HG03460 (cell line): ENCODE data around the gene CEP83.

Experiments used
- ATAC-seq: cut with Tn5 transposase; IDR thresholded peaks from one replicate; pipeline ENCODE4 v1.9.1; 2021; ENCODE audit not compliant: unreplicated experiment

Gene CEP83

GRCh38 chr12:94312378-94312777 is 147.3 kb downstream of the CEP83 start:
- ATAC-seq, result no peak

DNA sequence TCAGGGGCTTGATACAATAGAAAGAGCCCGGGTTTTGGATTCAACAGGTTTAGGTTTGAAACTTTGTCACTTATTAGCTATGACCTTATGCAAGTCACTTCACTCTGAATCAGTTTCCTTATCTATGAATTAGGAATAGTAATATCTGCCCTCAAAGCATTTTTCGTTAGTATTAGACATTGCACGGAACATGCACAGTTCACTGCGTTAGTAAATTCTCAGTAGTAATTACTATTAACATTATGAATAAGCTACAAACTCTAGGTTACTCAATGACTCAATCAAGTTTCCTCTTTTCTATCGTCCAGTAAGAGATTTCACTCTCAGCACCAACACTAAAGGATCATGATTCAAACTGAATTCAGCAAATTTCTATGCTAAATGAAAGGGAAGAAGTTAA is 150.3 kb downstream of the CEP83 start:
- ATAC-seq, result peak; percentile 79

- no peak for ATAC-seq
Observed at GRCh38 chr12:94308612-94309011, 151.1 kb downstream of the CEP83 start.

GRCh38 chr12:94305130-94305957 is 154.3 kb downstream of the CEP83 start:
- ATAC-seq, result peak; percentile 49

GRCh38 chr12:94304566-94305061 is 155.1 kb downstream of the CEP83 start:
- no peak for ATAC-seq

GRCh38 chr12:94304012-94304411 is 155.7 kb downstream of the CEP83 start:
- ATAC-seq, result no peak

DNA sequence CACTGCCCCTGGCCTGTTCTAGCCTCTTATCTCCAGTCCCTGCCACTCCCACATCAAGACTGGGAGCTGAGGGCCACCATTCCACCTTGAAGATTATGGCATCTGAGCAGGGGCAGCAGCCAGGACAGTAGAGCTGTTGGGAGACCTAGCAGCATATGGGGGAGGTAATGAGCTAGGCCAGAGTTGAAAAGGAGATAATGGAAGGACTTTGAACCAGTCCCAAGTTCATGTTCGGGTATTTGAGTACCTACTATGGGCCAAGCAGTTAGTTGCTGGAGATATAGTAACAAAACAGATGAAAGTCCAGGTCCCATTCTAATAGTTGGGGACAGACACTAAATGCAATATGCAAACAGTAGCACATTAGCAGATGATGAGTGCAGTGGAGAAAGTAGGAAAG is 159.8 kb downstream of the CEP83 start:
- no peak for ATAC-seq

DNA sequence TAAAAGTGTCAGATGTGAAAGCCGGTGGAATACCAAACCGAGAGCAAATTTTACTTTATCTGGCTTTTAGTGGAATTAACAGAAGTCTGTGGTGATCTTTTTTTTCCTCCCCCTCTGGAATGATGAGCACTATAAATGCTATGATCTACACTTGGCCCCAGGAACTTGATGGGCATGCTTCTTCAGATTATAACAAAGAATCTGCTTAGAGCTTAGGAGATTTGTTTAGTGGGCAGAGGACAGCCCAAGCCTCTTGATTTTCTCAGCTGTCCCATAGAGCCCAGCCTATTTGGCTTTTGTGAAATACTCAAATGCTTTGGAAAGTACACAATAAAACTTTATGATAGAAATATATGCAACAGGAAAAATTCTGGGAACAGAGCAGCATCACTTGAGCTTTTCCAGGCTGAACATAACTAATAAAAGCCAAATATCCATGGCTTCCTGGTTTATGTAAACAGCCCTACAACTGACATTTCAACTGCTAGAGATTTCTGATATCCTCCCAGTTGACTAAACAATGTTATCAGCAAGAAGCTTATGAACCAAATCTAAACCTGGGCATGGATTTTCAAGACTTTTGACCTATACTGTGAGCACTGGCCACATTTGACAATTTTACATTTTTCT is 161.7 kb downstream of the CEP83 start:
- ATAC-seq, result no peak

DNA sequence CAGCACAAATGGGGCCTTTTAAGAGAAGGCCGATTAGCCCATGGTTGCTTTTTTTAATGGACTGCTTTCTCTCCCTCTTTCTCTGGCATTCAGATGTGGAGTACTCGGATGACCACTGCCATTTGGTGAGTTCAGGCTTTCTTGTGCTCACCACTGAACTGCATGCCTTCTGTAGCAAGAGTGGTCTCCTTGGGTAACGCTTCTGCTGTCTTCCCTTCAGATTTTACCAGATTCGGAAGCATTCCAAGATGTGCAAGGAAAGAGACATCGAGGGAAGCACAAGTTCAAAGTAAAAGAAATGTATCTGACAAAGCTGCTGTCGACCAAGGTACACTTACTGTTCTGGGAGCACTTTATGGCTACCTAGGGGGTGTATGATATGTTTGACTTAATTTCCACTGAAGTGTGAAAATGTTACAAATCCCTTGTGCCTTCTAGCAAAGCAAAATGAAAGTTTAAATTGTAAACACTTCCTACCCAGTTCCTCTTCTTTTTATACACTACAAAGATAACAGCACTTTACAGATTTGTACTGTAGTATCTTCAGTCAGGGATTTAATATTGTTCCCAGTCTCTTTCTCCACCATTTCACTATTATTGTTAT is 162.5 kb downstream of the CEP83 start:
- no peak for ATAC-seq

- no peak for ATAC-seq
Observed at GRCh38 chr12:94290353-94290752, 169.3 kb downstream of the CEP83 start.

DNA sequence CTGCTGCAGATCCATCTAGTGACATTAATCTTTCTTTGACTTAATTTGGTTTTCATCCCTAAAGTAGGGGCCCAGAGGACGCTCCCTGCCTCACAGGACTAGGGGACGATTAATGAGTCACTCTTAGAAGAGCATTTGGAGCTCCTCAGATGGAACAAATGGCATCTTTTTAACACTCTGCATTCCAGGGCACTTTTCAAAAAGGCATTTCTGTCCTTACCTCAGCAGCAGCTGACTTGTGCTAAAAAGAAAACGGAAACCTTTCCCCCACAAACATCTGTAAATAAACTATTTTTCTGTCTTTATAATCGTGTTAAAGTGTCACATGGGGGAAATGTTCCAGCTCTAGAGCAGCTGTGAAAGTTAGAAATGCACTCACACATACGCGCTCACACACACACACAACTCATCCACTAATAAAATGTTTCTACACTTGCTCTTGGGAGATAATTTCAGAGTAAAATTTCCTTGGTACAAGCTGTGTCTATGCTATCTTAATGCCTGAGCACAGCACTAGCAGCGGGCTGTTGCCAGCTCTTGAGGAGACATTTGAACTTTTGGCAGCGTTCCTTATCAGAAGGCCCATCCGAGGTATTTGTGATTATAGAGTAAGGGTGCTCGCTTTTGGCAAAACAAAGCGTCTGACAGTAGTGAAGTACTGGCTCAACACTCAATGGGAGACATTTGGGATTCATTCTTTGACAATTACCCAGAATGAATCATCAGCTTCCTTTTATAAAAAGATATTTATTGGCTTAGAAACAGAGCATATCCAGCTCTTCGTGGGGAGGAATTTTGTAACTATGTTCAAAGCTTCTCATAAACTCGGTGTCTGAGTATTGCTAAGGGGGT is 170.0 kb downstream of the CEP83 start:
- no peak for ATAC-seq

DNA sequence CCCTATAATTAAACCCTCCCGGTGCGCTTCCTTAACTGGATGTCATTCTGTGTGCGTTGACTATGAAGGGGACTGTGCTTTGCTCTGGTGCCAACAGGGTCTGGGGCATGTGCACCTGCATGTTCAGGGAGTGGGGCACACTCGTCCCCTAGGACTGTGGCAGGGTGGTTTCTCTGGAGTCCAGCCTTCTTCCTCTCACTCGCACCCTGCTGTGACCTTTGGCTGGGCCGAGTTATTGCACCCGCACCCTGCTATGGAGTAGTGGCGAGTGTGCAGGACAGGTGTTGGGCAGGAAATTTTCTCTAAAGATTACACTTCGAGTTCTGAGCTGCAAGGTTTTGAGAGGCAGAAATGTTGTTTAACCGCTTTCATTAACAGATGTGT is 172.4 kb downstream of the CEP83 start:
- no peak for ATAC-seq

GRCh38 chr12:94286583-94287244 is 173.0 kb downstream of the CEP83 start:
- no peak for ATAC-seq

- ATAC-seq, result no peak
Observed at GRCh38 chr12:94285943-94286582, 173.6 kb downstream of the CEP83 start.

DNA sequence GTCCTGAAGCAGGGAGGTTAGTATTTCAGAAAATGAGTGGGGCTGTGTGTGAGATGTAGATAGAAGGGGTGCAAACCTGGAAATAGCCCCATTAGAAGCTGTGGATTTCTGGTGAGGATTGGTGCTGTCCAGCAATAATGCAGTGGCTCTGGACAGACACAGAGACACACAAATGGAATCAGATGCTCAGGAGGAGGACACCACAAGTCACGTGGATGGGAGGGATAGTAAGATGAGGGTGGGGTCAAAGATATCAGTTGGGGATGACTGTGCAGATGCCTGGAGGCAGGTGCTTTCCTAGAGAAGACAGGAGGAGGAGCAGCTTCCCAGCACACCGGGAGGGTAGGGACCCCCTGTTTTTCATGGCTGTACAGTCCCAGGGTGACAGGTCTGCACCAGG is 174.8 kb downstream of the CEP83 start:
- no peak for ATAC-seq

DNA sequence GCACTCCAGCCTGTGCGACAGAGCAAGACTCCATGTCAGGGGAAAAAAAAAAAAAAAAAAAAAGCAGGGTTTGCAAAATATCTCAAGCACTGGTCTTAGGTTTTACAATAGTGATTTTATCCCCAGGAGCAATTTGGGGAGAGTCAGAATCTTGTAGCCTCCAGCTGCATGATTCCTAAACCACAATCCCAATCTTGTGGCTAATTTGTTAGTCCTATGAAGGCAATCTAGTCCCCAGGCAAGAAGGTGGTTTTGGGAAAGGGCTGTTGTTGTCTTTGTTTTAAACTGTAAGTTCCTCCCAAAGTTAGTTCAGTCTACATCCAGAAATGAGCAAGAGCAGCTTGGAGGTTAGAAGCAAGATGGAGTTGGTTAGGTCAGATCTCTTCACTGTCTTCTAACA is 175.6 kb downstream of the CEP83 start:
- ATAC-seq, result no peak

GRCh38 chr12:94282675-94283074 is 177.0 kb downstream of the CEP83 start:
- no peak for ATAC-seq

GRCh38 chr12:94280063-94280462 is 179.6 kb downstream of the CEP83 start:
- ATAC-seq, result no peak

- no peak for ATAC-seq
Observed at GRCh38 chr12:94277426-94278000, 182.2 kb downstream of the CEP83 start.

- ATAC-seq, result no peak
Observed at GRCh38 chr12:94276725-94277124, 182.9 kb downstream of the CEP83 start.
